ENCODE measurements around the gene MRPS34.

MRPS34 gene

GRCh38 chr16:1794221-1794871, 21.4 kb upstream of the MRPS34 start:
- DNase-seq = no peak

- no peak for DNase-seq
Measured at GRCh38 chr16:1793578-1794220, 20.8 kb upstream of the MRPS34 start, which contains the start of gene IGFALS. IGFALS (minus strand) TSS chr16:1793705; CDS start chr16:1793652, 53 bp downstream.

- no peak for DNase-seq
Measured at GRCh38 chr16:1792836-1793577, 20.1 kb upstream of the MRPS34 start.

GRCh38 chr16:1791943-1792812, 19.2 kb upstream of the MRPS34 start:
- no peak for DNase-seq

DNA sequence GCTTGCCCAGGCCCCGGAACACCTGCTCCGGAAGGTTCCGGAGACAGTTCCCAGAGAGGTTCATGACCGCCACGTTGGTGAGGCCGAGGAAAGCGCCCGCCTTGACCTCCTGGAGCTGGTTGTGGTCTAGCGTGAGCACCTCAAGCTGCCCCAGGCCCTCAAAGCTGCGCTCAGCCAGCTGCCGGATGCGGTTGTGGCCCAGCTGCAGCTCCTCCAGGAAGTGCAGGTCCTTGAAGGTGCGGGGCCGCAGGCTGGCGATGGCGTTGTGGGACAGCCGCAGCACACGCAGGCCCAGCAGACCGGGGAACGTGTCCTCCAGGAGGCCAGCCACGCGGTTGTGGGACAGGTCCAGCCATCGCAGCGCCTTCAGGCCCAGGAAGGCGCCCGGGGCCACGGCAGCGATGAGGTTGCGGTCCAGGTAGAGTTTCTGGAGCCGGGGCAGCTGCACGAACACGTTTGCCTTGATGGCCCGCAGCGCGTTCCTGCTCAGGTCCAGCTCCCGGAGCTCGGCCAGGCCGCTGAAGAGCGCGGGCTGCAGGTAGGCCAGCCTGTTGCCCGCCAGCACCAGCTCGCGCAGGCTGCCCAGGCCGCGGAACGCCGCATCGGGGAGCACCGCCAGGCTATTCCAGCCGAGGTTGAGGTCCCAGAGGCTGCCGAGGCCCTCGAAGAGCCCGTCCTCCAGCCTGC, 18.5 kb upstream of the MRPS34 start:
- no peak for DNase-seq

GRCh38 chr16:1790611-1791255, 17.8 kb upstream of the MRPS34 start:
- no peak for DNase-seq

- DNase-seq = no peak
Measured at GRCh38 chr16:1790261-1790610, 17.3 kb upstream of the MRPS34 start.

DNA sequence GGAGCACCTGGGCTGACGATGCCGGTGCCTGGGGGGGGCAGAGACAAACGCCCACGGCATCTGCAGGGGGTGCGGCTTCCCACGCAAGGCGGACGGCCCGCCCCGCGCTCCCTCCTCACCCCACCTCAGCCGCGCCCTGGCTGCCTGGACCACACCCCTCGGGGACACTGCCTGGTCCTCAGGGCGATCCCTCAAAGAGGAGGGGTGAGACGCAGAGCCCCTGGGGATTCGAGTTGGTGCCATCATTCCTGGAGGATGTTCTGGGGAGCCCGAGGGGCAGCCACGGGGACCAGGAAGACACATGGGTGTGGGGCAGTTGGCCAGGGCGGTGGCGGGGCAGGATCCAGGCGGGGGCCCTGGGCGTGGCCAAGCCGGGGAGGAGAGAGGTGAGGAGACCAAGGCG, 16.7 kb upstream of the MRPS34 start:
- no peak for DNase-seq

DNA sequence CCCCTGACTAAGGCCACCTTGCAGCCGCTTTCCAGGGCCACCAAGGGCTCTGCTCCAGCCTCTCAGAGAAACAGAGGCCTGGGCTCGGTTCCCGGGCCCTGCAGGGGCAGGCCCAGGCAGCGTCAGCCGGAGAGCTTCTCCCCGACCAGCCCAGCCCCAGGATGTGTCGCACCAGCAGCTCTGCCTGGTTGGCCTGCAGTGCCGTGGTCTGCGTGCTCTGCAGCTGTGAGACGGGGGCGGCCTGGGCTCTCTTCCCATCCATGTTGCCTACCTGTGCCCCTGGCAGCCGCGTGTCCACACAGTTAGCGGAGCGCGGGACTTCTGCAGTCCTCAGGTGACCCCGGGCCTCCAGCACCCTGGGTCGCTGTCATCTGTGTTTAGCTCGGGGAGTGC, 15.8 kb upstream of the MRPS34 start:
- no peak for DNase-seq

DNA sequence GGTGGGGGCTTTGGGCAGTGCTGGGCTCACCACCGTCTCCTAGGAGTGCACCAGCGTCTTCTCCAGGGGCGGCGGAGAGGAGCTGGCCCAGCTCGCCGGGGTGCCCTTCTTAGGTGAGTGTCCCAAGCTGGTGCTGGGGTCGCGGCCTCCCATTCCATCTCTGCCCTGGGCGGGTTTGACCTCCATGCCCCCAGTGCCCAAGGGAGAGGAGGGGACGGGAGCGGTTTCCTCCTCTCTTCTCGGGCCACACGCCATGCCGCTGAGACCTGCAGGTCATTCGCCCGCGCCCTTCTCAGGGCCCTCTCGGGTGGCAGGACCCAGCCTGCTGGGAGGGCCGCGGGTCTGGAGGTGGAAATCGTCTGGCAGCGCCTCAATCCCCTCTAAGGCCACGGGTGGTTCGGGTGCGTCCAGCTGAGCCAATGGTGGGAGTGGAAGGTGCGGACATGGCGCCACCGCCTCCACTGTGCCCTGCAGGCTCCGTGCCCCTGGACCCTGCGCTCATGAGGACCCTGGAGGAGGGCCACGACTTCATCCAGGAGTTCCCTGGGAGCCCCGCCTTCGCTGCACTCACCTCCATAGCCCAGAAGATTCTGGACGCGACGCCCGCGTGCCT, 15.3 kb upstream of the MRPS34 start:
- no peak for DNase-seq

GRCh38 chr16:1787322-1788094, 14.6 kb upstream of the MRPS34 start:
- DNase-seq = no peak

- no peak for DNase-seq
Measured at GRCh38 chr16:1787056-1787321, 14.1 kb upstream of the MRPS34 start.

- no peak for DNase-seq
Measured at GRCh38 chr16:1786242-1787055, 13.5 kb upstream of the MRPS34 start.

GRCh38 chr16:1785846-1786170, 12.9 kb upstream of the MRPS34 start:
- no peak for DNase-seq

DNA sequence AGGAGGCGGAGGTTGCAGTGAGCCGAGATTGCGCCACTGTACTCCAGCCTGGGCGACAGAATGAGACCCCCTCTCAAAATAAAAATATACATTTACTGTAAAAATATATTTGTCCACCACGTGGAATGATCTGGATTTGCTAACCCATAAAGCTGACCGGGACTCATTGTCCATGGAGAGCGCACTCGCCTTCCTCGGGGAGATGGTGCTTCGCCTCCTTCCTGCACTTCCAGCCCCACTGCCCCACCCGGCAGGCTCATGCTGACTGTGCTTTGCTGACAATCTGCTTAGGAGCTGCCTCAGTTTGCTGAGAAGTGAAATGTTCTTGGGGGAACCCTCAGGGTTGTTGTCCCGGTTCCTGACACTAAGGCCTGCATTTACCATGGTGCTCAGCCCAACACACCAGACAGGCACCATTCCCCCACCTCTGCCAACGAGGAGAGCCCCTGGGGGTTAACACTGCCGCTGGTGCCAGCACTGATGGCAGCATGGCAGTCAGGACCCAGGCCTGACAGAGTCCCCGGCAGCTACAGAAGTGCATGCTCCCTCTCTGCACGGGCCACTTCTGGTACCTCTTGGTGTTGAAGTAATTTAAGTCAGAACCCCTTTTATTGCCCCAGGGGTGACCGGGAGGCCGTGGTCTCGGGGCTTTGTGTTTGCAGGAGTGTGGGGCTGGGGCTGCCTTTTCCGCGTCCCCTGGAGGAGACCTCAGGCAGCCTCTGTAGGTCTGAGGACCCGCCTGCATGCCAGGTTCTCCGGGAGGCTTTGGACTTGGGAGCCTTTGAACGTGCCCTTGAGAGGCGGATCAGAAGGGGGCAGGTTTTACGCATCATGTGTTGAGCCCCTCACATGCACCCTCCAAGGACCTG, 12.3 kb upstream of the MRPS34 start:
- DNase-seq = no peak

DNA sequence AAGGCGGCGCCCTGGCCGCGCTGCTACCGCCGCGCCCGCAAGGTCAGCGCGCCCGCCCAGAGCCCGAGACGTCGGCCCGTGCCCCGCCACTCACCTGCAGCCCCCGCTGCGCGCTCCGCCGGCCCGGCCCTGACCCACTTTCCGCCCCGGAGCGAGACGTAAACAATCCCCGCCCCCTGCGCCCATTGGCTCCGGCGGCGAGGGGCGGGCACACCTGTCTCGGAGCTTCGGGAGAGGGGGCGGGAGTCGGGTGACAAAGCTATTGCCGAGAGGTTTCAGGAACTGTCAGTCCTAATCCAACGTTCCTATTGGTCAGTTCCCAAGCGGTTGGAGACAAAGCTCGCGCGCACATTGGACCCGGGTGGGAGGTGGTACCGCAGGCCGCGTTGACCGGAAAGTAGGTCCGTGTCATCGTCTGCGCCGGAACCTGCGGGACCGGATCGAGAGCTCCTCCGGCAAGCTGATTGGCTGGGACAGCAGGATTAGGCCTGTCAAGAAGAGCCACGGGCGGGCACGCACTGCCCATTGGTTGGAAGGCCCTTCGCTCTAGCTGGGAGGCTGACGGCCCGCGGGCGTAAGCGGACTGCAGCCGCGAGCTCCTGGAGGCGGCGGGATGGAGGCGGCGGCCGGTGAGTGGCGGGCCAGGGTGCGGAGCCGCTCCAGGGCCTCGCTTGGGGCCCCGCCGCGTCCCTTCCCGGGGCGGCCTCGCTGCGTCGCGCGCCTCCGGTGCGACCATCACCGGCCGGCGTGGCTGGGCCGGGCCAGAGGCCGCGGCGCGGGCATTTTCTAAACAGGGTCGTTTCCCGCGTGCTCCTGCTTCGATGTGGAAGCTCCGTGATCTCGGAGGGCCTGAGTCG, 9.7 kb upstream of the MRPS34 start, which contains the start of the genes NUBP2 and SPSB3:
Gene NUBP2, plus strand, starts transcription at position 553 of the 857 bp plus-strand sequence. Its CDS starts 61 bp downstream, at position 614.
Gene SPSB3, minus strand, starts transcription at position 164 of the 857 bp plus-strand sequence. CDS start 1,088 bp downstream, outside the sequence.
- peak; percentile 100 for DNase-seq

GRCh38 chr16:1781758-1782407, 8.9 kb upstream of the MRPS34 start:
- DNase-seq = no peak
